ENCODE results near the gene BMP6. TPM values are rescaled to one million over a fixed set of nuclear protein-coding genes. Genes with fewer than 3 reads are reported as not detected.

BMP6 gene
- total and polyA plus RNA-seq, 3 experiments from 2014 or later, result not detected

DNA sequence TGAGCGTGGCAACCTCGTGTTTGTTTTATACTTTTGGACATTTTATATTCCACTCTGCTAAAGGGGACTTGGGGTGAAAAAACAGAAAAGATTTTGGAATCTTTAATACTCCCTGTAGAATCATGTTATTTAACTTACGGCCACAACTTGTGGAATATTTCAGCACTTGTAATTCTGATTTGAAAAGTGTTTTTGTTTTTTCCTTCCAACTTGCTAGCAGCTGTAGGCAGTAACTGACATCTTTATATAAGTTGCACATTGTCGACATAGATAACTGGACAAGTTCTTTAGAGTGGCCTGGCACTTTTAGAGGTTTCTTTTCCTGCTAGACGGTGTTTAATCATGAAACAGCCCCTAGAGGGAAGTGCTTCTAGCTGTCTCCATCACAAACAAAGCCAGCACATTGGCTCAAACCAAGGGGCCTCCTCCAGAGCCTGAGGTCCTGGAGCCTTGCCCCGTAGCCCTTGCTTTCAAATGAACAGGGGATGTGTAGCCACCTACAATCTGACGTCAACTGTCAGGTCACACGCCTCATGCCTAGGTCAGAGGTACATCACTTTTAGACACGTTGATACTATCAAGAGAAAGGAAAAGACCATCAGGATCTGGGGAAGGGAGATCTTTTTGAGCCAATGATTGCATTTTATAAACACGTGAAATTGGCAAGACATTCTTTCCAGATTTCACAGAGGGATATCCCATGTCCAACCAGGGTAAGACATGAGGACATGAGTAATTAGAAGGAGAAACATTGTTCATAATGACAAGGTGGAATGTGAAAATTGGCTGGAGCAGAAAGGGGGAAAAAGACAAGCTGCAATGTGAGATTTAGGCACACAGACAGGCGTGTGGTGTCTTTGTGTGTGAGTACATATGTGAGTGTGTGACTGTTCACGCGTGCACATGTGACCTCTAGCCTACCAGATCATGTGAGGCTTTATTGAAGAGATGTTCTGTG is 92.6 kb downstream of the BMP6 start:
- no peak overlapping the region for H3K27ac Mint-ChIP-seq
- ChIA-PET POLR2A (no interaction called here), CTCF (no interaction called here)
- H3K4me3 Mint-ChIP-seq, result no peak overlapping the region
- peaks cover 10 to 14% of the 10 kb centered on the region in 2 donors for H3K27me3 Mint-ChIP-seq
- H3K9me3 Mint-ChIP-seq, result no peaks in the 10 kb centered on the region
- H3K36me3 Mint-ChIP-seq, result no peaks in the 10 kb centered on the region
- no peaks in the 10 kb centered on the region for H3K4me1 ChIP-seq (ENCODE audit: insufficient read depth, low read length)
- no peak overlapping the region for H3K27ac ChIP-seq (ENCODE audit: low read depth, low read length)
- no peaks in the 10 kb centered on the region for H3K9me3 ChIP-seq (ENCODE audit: low read length)
- no peaks in the 10 kb centered on the region for H3K27me3 ChIP-seq (ENCODE audit: insufficient read depth, low read length, poor library complexity, severe bottlenecking)
- H3K4me3 ChIP-seq (ENCODE audit: low read length), result no peak overlapping the region
- H3K36me3 ChIP-seq (ENCODE audit: insufficient read depth, low read length), result no peaks in the 10 kb centered on the region
- H3K4me1 Mint-ChIP-seq, result no peaks in the 10 kb centered on the region
- DNase-seq, result no peak

DNA sequence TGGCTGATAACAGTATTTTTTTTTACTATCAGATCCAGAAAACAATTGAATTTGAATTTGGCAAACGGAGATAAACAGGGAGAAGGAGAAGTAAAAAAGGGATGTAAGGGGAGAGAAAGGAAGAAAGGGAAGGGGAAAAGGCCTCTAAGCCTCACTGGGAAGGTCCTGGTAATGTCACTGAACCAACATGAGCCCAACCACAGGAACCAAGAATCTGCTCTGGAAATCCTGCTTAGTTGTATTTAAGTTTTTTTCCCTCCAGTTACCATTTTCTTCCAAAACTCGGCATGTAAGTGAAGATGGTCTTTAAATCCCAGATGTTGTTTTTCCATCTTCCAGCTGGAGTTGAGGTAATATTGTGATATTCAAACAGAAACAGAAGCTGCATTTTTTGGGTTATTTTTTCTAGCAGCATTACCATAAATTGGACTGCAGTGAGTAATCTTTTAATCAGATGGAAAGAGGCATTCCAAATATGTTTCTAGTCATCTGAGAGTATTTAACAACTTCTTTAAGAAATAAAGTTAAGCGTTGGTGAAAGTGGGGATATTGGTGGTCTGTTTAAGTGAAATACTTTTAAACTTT is 93.6 kb downstream of the BMP6 start:
- H3K4me3 Mint-ChIP-seq, result no peak overlapping the region
- no peaks in the 10 kb centered on the region for H3K4me1 Mint-ChIP-seq
- no peaks in the 10 kb centered on the region for H3K9me3 Mint-ChIP-seq
- H3K27ac Mint-ChIP-seq, result no peak overlapping the region
- no peaks in the 10 kb centered on the region for H3K27me3 ChIP-seq (ENCODE audit: insufficient read depth, low read length, poor library complexity, severe bottlenecking)
- no peak overlapping the region for H3K27ac ChIP-seq (ENCODE audit: low read depth, low read length)
- no peaks in the 10 kb centered on the region for H3K4me1 ChIP-seq (ENCODE audit: insufficient read depth, low read length)
- CTCF ChIA-PET, result no interaction called here
- H3K36me3 Mint-ChIP-seq, result no peaks in the 10 kb centered on the region
- H3K9me3 ChIP-seq (ENCODE audit: low read length), result no peaks in the 10 kb centered on the region
- DNase-seq, result no peak
- H3K36me3 ChIP-seq (ENCODE audit: insufficient read depth, low read length), result no peaks in the 10 kb centered on the region
- peaks cover 6 to 19% of the 10 kb centered on the region in 2 donors for H3K27me3 Mint-ChIP-seq
- H3K4me3 ChIP-seq (ENCODE audit: low read length), result no peak overlapping the region
- POLR2A ChIA-PET, result no interaction called here

DNA sequence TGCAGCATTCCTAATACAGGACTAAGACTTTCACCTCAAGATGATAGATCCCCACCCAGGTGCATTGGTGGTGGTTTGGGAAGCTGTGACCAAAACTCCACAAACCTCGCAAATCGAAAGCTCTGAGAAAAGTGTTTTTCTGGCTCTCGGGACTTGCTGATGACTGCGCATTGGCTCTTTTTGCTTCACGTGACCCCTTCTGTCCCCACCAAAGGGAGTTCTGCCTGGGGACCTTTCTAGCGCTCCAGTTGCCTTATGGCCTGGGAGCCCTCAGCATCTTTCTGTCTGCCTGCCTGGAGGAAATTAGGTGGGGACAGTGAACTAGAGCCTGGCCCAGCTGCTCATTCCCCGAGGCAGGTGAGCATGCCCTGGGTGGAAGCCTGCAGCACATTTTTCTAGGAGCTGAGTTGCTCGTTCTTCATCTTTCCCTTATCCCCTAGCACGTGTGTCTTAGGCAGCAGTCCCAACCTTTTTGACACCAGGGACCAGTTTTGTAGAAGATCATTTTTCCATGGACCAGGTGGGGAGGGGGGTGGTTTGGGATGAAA is 94.5 kb downstream of the BMP6 start:
- CTCF ChIA-PET, result no interaction called here
- no peaks in the 10 kb centered on the region for H3K36me3 Mint-ChIP-seq
- no peak overlapping the region for H3K27ac Mint-ChIP-seq
- peaks cover 0 to 3% (median 0%) of the 10 kb centered on the region in 5 donors for H3K9me3 Mint-ChIP-seq
- H3K4me3 Mint-ChIP-seq, result no peak overlapping the region
- H3K27me3 Mint-ChIP-seq, result peaks cover 6 to 19% of the 10 kb centered on the region in 2 donors
- Histone ChIP-seq H3K9me3 (ENCODE audit: low read length) (no peaks in the 10 kb centered on the region), H3K36me3 (ENCODE audit: insufficient read depth, low read length) (no peaks in the 10 kb centered on the region), H3K4me3 (ENCODE audit: low read length) (no peak overlapping the region), H3K27me3 (ENCODE audit: insufficient read depth, low read length, poor library complexity, severe bottlenecking) (no peaks in the 10 kb centered on the region), H3K4me1 (ENCODE audit: insufficient read depth, low read length) (no peaks in the 10 kb centered on the region), H3K27ac (ENCODE audit: low read depth, low read length) (no peak overlapping the region)
- DNase-seq, result no peak
- POLR2A ChIA-PET, result no interaction called here
- H3K4me1 Mint-ChIP-seq, result no peaks in the 10 kb centered on the region

DNA sequence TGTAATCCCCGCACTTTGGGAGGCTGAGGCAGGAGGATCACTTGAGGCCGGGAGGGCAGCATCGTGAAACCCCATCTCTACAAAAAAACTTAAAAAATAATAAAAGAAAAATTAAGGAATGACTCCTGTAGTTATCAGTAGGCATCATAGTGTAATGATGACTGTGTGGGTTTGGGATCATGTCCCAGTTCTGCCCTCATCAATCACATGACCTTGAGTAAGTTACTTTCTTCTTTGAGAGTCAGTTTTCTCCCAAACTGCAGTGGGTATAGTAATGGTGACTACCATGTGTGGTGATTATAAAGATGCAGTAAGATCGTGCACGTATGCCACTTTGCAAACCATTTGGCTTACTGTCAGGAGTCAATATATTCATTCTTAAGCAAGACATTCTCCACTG is 95.5 kb downstream of the BMP6 start:
- Histone ChIP-seq H3K36me3 (ENCODE audit: insufficient read depth, low read length) (no peaks in the 10 kb centered on the region), H3K4me1 (ENCODE audit: insufficient read depth, low read length) (no peaks in the 10 kb centered on the region), H3K27me3 (ENCODE audit: insufficient read depth, low read length, poor library complexity, severe bottlenecking) (no peaks in the 10 kb centered on the region), H3K9me3 (ENCODE audit: low read length) (no peaks in the 10 kb centered on the region), H3K4me3 (ENCODE audit: low read length) (no peak overlapping the region), H3K27ac (ENCODE audit: low read depth, low read length) (no peak overlapping the region)
- H3K36me3 Mint-ChIP-seq, result no peaks in the 10 kb centered on the region
- no peak overlapping the region for H3K4me3 Mint-ChIP-seq
- ChIA-PET CTCF (no interaction called here), POLR2A (no interaction called here)
- peaks cover 3 to 19% of the 10 kb centered on the region in 2 donors for H3K27me3 Mint-ChIP-seq
- H3K27ac Mint-ChIP-seq, result no peak overlapping the region
- H3K9me3 Mint-ChIP-seq, result peaks cover 0 to 7% (median 0%) of the 10 kb centered on the region in 5 donors
- no peak for DNase-seq
- H3K4me1 Mint-ChIP-seq, result no peaks in the 10 kb centered on the region

DNA sequence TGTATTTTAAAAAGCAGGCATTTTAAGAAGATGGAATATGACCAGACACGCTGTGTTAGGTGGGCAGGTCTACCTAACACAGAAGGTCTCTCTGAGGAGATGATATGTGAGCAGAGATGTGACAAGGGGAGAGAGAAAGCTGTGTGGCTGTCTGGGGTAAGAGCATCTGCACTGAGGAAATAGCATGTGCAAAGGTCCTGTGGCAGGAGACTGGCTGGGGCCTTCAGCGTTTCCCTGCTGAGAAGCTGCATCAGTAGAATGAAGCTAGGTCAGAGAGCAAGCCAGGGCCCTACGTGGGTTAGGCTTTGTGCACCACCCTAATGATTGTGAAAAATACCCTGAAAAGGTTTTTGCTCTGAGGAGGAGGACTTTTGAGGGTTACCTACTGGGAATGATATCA is 97.7 kb downstream of the BMP6 start:
- H3K4me1 ChIP-seq (ENCODE audit: insufficient read depth, low read length), result no peaks in the 10 kb centered on the region
- ChIA-PET CTCF (no interaction called here), POLR2A (no interaction called here)
- no peaks in the 10 kb centered on the region for H3K9me3 ChIP-seq (ENCODE audit: low read length)
- no peak for DNase-seq
- no peak overlapping the region for H3K4me3 Mint-ChIP-seq
- no peak overlapping the region for H3K4me3 ChIP-seq (ENCODE audit: low read length)
- peaks cover 0 to 7% (median 0%) of the 10 kb centered on the region in 5 donors for H3K9me3 Mint-ChIP-seq
- H3K27ac Mint-ChIP-seq, result no peak overlapping the region
- peaks cover 3 to 13% of the 10 kb centered on the region in 2 donors for H3K27me3 Mint-ChIP-seq
- H3K4me1 Mint-ChIP-seq, result no peaks in the 10 kb centered on the region
- H3K36me3 Mint-ChIP-seq, result no peaks in the 10 kb centered on the region
- no peaks in the 10 kb centered on the region for H3K36me3 ChIP-seq (ENCODE audit: insufficient read depth, low read length)
- no peak overlapping the region for H3K27ac ChIP-seq (ENCODE audit: low read depth, low read length)
- no peaks in the 10 kb centered on the region for H3K27me3 ChIP-seq (ENCODE audit: insufficient read depth, low read length, poor library complexity, severe bottlenecking)

DNA sequence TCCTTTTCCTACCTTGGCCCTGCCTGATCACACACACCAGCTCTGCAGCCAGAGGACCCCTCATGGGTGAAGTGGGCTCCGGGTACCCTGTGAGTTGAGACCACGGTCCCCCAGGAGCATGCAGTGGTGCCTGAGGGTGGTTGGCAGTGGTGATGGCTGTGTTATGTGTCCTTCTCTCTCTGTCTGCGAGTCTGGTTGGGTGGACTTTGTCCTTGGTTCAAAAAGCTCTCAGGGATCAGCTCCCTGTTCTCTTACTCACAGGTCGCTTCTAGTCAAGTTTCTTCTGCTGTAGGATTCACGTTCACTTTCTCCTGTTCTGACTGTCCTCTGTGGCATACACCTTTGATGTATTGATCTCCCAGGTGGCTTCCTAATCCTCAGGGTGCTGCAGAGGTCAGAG is 100.1 kb downstream of the BMP6 start:
- Histone ChIP-seq H3K4me3 (ENCODE audit: low read length) (no peak overlapping the region), H3K9me3 (ENCODE audit: low read length) (no peaks in the 10 kb centered on the region), H3K27me3 (ENCODE audit: insufficient read depth, low read length, poor library complexity, severe bottlenecking) (no peaks in the 10 kb centered on the region), H3K36me3 (ENCODE audit: insufficient read depth, low read length) (no peaks in the 10 kb centered on the region), H3K27ac (ENCODE audit: low read depth, low read length) (no peak overlapping the region), H3K4me1 (ENCODE audit: insufficient read depth, low read length) (no peaks in the 10 kb centered on the region)
- H3K4me1 Mint-ChIP-seq, result no peaks in the 10 kb centered on the region
- ChIA-PET POLR2A (no interaction called here), CTCF (no interaction called here)
- peaks cover 2 to 19% of the 10 kb centered on the region in 2 donors for H3K27me3 Mint-ChIP-seq
- peaks cover 0 to 7% (median 0%) of the 10 kb centered on the region in 5 donors for H3K9me3 Mint-ChIP-seq
- H3K4me3 Mint-ChIP-seq, result no peak overlapping the region
- DNase-seq, result no peak
- H3K27ac Mint-ChIP-seq, result no peak overlapping the region
- no peaks in the 10 kb centered on the region for H3K36me3 Mint-ChIP-seq

DNA sequence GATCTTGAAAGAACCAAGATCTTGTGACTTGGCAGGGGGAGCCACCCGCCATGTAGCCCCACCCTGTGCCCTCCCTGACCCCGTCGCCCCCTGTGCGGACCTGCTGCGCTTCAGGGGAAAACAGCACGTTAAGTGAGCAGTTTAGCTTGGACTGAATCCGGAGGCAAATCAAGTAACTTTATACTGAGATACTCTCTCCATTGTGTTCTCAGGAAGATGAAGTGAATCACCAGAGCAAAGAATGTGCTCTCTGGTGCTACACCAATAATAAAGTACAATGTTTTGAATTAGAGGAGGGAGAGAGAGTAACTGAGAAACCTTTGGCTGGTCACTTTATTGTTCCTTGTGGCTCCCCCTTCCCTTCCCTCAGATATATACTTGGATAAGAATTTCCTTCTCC is 101.2 kb downstream of the BMP6 start:
- Histone ChIP-seq H3K4me3 (ENCODE audit: low read length) (no peak overlapping the region), H3K4me1 (ENCODE audit: insufficient read depth, low read length) (no peaks in the 10 kb centered on the region), H3K36me3 (ENCODE audit: insufficient read depth, low read length) (no peaks in the 10 kb centered on the region), H3K9me3 (ENCODE audit: low read length) (no peaks in the 10 kb centered on the region), H3K27me3 (ENCODE audit: insufficient read depth, low read length, poor library complexity, severe bottlenecking) (no peaks in the 10 kb centered on the region), H3K27ac (ENCODE audit: low read depth, low read length) (no peak overlapping the region)
- H3K9me3 Mint-ChIP-seq, result peaks cover 0 to 7% (median 0%) of the 10 kb centered on the region in 5 donors
- no peak overlapping the region for H3K27ac Mint-ChIP-seq
- ChIA-PET CTCF (no interaction called here), POLR2A (no interaction called here)
- no peak overlapping the region for H3K4me3 Mint-ChIP-seq
- no peaks in the 10 kb centered on the region for H3K4me1 Mint-ChIP-seq
- peaks cover 4 to 19% of the 10 kb centered on the region in 2 donors for H3K27me3 Mint-ChIP-seq
- no peaks in the 10 kb centered on the region for H3K36me3 Mint-ChIP-seq
- DNase-seq, result no peak

DNA sequence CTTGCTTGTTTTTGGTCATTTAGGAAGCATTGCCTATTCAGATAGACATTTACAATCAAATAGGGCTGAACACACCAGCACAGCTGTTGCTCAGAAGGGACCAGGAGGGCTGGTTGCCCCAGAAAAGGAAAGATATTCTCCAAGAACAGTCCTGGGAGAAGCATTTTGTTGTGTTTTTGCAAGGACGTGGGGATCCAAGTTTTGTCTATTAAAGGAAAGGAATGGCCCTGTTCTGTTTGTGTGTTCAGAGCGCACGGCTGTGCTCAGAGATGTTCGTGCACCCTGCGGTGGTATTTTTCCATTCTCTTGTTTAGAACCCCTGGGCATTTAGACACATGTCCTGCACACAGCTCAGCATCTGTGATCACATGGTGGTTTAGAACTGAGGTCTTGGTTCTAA is 102.2 kb downstream of the BMP6 start:
- POLR2A ChIA-PET, result no interaction called here
- CTCF ChIA-PET, result no interaction called here
- Mint-ChIP-seq H3K27ac (no peak overlapping the region), H3K27me3 (peaks cover 6 to 20% of the 10 kb centered on the region in 2 donors), H3K4me1 (no peaks in the 10 kb centered on the region), H3K36me3 (no peaks in the 10 kb centered on the region), H3K4me3 (no peak overlapping the region), H3K9me3 (peaks cover 0 to 7% (median 0%) of the 10 kb centered on the region in 5 donors)
- Histone ChIP-seq H3K27ac (ENCODE audit: low read depth, low read length) (no peak overlapping the region), H3K4me1 (ENCODE audit: insufficient read depth, low read length) (no peaks in the 10 kb centered on the region), H3K4me3 (ENCODE audit: low read length) (no peak overlapping the region), H3K27me3 (ENCODE audit: insufficient read depth, low read length, poor library complexity, severe bottlenecking) (no peaks in the 10 kb centered on the region), H3K9me3 (ENCODE audit: low read length) (no peaks in the 10 kb centered on the region), H3K36me3 (ENCODE audit: insufficient read depth, low read length) (no peaks in the 10 kb centered on the region)
- DNase-seq, result no peak

Data from CD8-positive, alpha-beta memory T cell (primary cell).